HEK293T (cell line): ENCODE measurements around the gene TSPAN18.

Source experiments
- BHLHE40 ChIP-seq: fragments of 450-650 bp; IDR thresholded peaks from 2 replicates; pipeline ENCODE4 v1.6.1; 2016; ENCODE audit warnings: mild to moderate bottlenecking, moderate library complexity, borderline replicate concordance
- CTBP1 ChIP-seq: fragments of 450-650 bp; IDR thresholded peaks from 2 replicates; pipeline ENCODE4 v1.6.1; 2016; ENCODE audit warnings: borderline replicate concordance
- ELF4 ChIP-seq: fragments of 450-650 bp; IDR thresholded peaks from 2 replicates; pipeline ENCODE4 v1.6.1; 2017; ENCODE audit warnings: antibody characterized with exemption
- FOXA1 ChIP-seq: fragments of 450-650 bp; IDR thresholded peaks from 2 replicates; pipeline ENCODE4 v1.6.1; 2016; ENCODE audit warnings: mild to moderate bottlenecking
- FOXK2 ChIP-seq: fragments of 450-650 bp; IDR thresholded peaks from 2 replicates; pipeline ENCODE4 v1.6.1; 2016; ENCODE audit warnings: mild to moderate bottlenecking
- FOXM1 ChIP-seq: fragments of 450-650 bp; IDR thresholded peaks from 2 replicates; pipeline ENCODE4 v1.6.1; 2017; ENCODE audit warnings: mild to moderate bottlenecking, borderline replicate concordance
- HDGF ChIP-seq: fragments of 450-650 bp; IDR thresholded peaks from 2 replicates; pipeline ENCODE4 v1.6.1; 2017; ENCODE audit warnings: antibody characterized with exemption, borderline replicate concordance
- LEF1 ChIP-seq: fragments of 450-650 bp; IDR thresholded peaks from 2 replicates; pipeline ENCODE4 v1.6.1; 2017; ENCODE audit warnings: mild to moderate bottlenecking, borderline replicate concordance
- SP1 ChIP-seq: fragments of 450-650 bp; IDR thresholded peaks from 2 replicates; pipeline ENCODE4 v1.6.1; 2017
- SUZ12 ChIP-seq: fragments of 450-650 bp; IDR thresholded peaks from 2 replicates; pipeline ENCODE4 v1.6.1; 2016; ENCODE audit warnings: mild to moderate bottlenecking
- TF ChIP-seq, protein P1 (sequence below): fragments of 450-650 bp; IDR thresholded peaks from 2 replicates; pipeline ENCODE4 v1.6.1; 2016

GRCh38 chr11:44976576-44976975 lies 249.8 kb downstream of the TSPAN18 start:
- TF ChIP-seq FOXM1 (no peak), FOXA1 (no peak), HDGF (no peak), SUZ12 (no peak), BHLHE40 (no peak), LEF1 (no peak), ELF4 (no peak), FOXK2 (no peak), SP1 (no peak), CTBP1 (no peak)
- TF ChIP-seq, protein P1, sequence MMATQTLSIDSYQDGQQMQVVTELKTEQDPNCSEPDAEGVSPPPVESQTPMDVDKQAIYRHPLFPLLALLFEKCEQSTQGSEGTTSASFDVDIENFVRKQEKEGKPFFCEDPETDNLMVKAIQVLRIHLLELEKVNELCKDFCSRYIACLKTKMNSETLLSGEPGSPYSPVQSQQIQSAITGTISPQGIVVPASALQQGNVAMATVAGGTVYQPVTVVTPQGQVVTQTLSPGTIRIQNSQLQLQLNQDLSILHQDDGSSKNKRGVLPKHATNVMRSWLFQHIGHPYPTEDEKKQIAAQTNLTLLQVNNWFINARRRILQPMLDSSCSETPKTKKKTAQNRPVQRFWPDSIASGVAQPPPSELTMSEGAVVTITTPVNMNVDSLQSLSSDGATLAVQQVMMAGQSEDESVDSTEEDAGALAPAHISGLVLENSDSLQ = no peak
